Pancreas (tissue), 10 donors: Measurements from ENCODE around the gene MFSD12. TPM values are rescaled to one million over a fixed set of nuclear protein-coding genes. Genes with fewer than 3 reads are reported as not detected.

Source experiments
- ATAC-seq, 4 donors: fragments of 200-7000 bp; cut with Tn5 transposase; one replicate each; pipeline versions ENCODE4 v1.8.0 to v1.9.1; 2020; ENCODE audit warnings: mild to moderate bottlenecking in 4 of 4, moderate library complexity in 4 of 4
- DNase-seq, 6 donors: peaks; one replicate each; pipeline ENCODE4 v3.0.0-alpha.2; 2020
- FAIRE-seq: peaks from 2 replicates; lab custom pipeline; 2012; peaks lifted over from hg19 to GRCh38; lab: Jason Lieb, UNC
- H3K27ac ChIP-seq, 4 donors: fragments of 200-600 bp; sonication (generic); 1 replicate in 3 of 4; 2 replicates in 1 of 4; pipeline versions ENCODE4 v1.5.0 to v1.8.0; 2020
- H3K27me3 ChIP-seq, 4 donors: fragments of 200-600 bp; one replicate each; pipeline ENCODE4 v1.8.0; 2021
- H3K36me3 ChIP-seq, 3 donors: fragments of 200-600 bp; sonication (generic) in 1 of 3; one replicate each; pipeline versions ENCODE4 v1.5.0 to v1.8.0; 2020 to 2021
- H3K4me1 ChIP-seq, 3 donors: fragments of 200-600 bp; one replicate each; pipeline ENCODE4 v1.8.0; 2021
- H3K4me3 ChIP-seq, 4 donors: fragments of 200-600 bp; sonication (generic) in 2 of 4; one replicate each; pipeline versions ENCODE4 v1.5.0 to v1.8.0; 2020 to 2021
- H3K9me3 ChIP-seq, 4 donors: fragments of 200-600 bp; one replicate each; pipeline ENCODE4 v1.8.0; 2021
- WGBS, 2 donors: extraction: QIAGEN DNeasy Blood & Tissue Kit; methylation state at CpG; one replicate each; pipeline ENCODE4 v1.1.7; 2013; 5-methylcytosine and 5-hydroxymethylcytosine counted together
- intact Hi-C, 3 donors: fragments of 100-400 bp; cut with DNase I; formaldehyde crosslinking; loops; one replicate each; pipeline versions ENCODE4 v1.11.1 to v1.14.2; 2022
- polyA plus RNA-seq, 2 donors: library from polyadenylated mRNA; stranded (reverse); fragments of 200-250 nt; gene quantifications; one replicate each; pipeline ENCODE4 v1.2.3, GENCODE V29; 2013
- total RNA-seq, 6 donors: library from RNA; stranded (reverse); fragmentation: NEBNext Ultra II Directional in 4 of 6; extraction: Animal tissue kit (Norgen Biotek cat#: 25700) in 4 of 6; gene quantifications; one replicate each; pipeline versions ENCODE4 v1.2.1 to v1.2.4, GENCODE V29; 2021 to 2023
- TF ChIP-seq, protein P1 (sequence below), 4 donors: fragments of 200-600 bp; sonication (generic) in 3 of 4; IDR thresholded peaks; one replicate each; pipeline versions ENCODE4 v1.5.0 to v1.8.0; 2021; ENCODE audit warnings: antibody characterized with exemption in 4 of 4
- donor health status: healthy with polysubstance abuse.
- donor health status: DM: no; HTN: no; CAD: no; lungs with moderate emphysema.
- donor health status: DM: no; HTN: no; CAD: no.
- donor health status: control.
- donor health status: control.
- donor health status: Bipolar disorder and iron deficiency.
- donor health status: DM: yes; HTN: yes; CAD: no.
- donor health status: DM: no; HTN: no; CAD: no.
- donor health status: DM: no; HTN: no; CAD: no.
- donor health status: DM: yes; HTN: yes; CAD: no.

MFSD12 gene
- total and polyA plus RNA-seq, 8 donors: 24.8 to 53.8 (median 39.2) TPM

DNA sequence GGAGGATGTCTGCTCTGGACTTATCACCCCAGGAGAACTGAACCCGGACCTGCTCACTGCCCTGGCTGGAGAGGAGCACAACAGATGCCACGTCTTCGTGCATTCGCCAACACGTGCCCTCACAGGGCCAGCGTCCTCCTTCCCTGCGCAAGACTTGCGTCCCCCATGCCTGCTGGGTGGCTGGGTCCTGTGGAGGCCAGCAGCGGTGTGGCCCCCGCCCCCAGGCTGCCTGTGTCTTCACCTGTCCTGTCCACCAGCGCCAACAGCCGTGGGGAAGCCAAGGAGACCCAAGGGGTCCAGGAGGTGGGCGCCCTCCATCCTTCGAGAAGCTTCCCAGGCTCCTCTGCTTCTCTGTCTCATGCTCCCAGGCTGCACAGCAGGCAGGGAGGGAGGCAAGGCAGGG is 21.8 kb downstream of the MFSD12 start:
- Histone ChIP-seq H3K36me3 (peaks cover 0 to 50% (median 22%) of the 10 kb centered on the region in 3 donors), H3K27me3 (no peaks in the 10 kb centered on the region), H3K4me1 (no peaks in the 10 kb centered on the region), H3K4me3 (no peak overlapping the region), H3K27ac (no peak overlapping the region), H3K9me3 (no peaks in the 10 kb centered on the region)
- ATAC-seq (no peak), FAIRE-seq (no peak), DNase-seq (peak in 1 of 6 donors; percentile 34)
- 94 to 95% methylated on average over 14 of the region's 14 CpGs for WGBS, 2 donors
- TF ChIP-seq, protein P1, sequence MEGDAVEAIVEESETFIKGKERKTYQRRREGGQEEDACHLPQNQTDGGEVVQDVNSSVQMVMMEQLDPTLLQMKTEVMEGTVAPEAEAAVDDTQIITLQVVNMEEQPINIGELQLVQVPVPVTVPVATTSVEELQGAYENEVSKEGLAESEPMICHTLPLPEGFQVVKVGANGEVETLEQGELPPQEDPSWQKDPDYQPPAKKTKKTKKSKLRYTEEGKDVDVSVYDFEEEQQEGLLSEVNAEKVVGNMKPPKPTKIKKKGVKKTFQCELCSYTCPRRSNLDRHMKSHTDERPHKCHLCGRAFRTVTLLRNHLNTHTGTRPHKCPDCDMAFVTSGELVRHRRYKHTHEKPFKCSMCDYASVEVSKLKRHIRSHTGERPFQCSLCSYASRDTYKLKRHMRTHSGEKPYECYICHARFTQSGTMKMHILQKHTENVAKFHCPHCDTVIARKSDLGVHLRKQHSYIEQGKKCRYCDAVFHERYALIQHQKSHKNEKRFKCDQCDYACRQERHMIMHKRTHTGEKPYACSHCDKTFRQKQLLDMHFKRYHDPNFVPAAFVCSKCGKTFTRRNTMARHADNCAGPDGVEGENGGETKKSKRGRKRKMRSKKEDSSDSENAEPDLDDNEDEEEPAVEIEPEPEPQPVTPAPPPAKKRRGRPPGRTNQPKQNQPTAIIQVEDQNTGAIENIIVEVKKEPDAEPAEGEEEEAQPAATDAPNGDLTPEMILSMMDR (IDR thresholded peaks at IDR 0.05): no peak
- intact Hi-C loops: no loop called here

DNA sequence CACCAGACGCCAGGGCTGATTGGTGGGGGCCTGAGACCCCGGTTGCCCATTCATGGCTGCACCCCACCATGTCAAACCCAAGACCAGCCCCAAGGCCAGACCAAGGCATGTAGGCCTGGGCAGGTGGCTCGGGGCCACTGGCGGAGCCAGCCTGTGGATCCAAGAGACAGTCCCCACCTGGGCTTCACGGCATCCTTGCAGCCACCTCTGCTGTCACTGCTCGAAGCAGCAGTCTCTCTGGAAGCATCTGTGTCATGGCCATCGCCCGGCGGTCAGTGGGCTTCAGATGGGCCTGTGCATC is 22.2 kb downstream of the MFSD12 start:
- Histone ChIP-seq H3K36me3 (peaks cover 0 to 51% (median 22%) of the 10 kb centered on the region in 3 donors), H3K4me1 (no peaks in the 10 kb centered on the region), H3K27ac (no peak overlapping the region), H3K9me3 (no peaks in the 10 kb centered on the region), H3K27me3 (no peaks in the 10 kb centered on the region), H3K4me3 (no peak overlapping the region)
- 91 to 93% methylated on average over 9 of the region's 9 CpGs for WGBS, 2 donors
- no peak for ATAC-seq
- no peak for FAIRE-seq
- intact Hi-C loops: no loop called here
- TF ChIP-seq, protein P1 (IDR thresholded peaks at IDR 0.05): no peak
- peak in 1 of 6 donors; percentile 21 for DNase-seq

DNA sequence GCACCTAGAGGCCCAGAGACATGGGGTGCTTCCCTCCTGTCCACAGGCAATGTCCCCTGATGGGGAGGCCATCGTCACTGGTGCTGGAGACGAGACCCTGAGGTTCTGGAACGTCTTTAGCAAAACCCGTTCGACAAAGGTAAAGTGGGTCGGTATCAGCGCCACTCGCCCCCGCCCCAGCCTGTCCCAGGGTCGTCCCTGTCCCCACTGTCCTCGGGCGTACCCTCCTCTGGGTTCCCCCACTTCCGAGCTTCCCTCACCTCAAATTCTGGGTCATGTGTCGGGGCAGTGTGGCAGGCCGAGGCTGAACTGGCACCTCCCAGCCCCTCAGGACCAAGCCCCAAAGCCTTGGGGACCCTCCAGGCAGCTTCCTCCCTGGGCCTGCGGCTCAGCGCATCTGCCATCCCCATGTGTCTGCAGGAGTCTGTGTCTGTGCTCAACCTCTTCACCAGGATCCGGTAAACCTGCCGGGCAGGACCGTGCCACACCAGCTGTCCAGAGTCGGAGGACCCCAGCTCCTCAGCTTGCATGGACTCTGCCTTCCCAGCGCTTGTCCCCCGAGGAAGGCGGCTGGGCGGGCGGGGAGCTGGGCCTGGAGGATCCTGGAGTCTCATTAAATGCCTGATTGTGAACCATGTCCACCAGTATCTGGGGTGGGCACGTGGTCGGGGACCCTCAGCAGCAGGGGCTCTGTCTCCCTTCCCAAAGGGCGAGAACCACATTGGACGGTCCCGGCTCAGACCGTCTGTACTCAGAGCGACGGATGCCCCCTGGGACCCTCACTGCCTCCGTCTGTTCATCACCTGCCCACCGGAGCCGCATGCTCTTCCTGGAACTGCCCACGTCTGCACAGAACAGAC is 22.8 kb downstream of the MFSD12 start:
- H3K27me3 ChIP-seq: no peaks in the 10 kb centered on the region
- no peak overlapping the region for H3K27ac ChIP-seq
- 92% methylated on average over 38 of the region's 38 CpGs for WGBS, 2 donors
- intact Hi-C loops: no loop called here
- ATAC-seq: no peak
- H3K4me3 ChIP-seq: no peak overlapping the region
- TF ChIP-seq, protein P1 (IDR thresholded peaks at IDR 0.05): no peak
- peak in 1 of 6 donors; percentile 60 for DNase-seq
- peaks cover 0 to 51% (median 22%) of the 10 kb centered on the region in 3 donors for H3K36me3 ChIP-seq
- FAIRE-seq: no peak
- no peaks in the 10 kb centered on the region for H3K9me3 ChIP-seq
- no peaks in the 10 kb centered on the region for H3K4me1 ChIP-seq

DNA sequence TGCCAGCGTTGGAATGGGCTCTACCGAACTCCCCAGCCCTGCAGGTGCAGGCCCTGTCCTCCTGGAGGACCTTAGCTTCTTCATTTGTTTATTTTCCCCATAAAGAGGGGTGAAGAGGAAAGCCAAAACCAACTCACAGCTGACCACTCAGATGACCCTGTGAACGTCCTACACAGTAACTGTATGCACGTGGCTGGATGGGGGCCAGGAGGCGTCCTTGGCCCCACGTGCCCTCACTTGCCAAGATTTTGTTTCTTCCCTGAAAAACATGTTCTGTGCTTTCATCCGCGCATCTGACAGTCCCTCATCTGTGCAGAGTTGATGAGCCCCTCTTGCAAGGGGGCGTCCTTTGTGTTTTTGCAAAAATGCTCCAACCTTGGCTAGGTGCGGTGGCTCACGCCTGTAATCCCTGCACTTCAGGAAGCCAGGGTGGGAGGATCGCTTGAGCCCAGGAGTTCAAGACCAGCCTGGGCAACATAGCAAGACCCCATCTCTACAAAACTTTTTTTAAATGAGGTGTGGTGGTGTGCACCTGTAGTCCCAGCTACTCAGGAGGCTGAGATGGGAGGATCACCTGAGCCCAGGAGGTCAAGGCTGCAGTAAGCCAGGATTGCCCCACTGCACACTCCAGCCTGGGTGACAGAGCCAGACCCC is 23.7 kb downstream of the MFSD12 start:
- ATAC-seq (no peak), FAIRE-seq (no peak), DNase-seq (peak in 1 of 6 donors; percentile 18)
- Histone ChIP-seq H3K27me3 (no peaks in the 10 kb centered on the region), H3K4me1 (no peaks in the 10 kb centered on the region), H3K9me3 (no peaks in the 10 kb centered on the region), H3K36me3 (peaks cover 0 to 51% (median 22%) of the 10 kb centered on the region in 3 donors), H3K4me3 (no peak overlapping the region), H3K27ac (no peak overlapping the region)
- 79 to 81% methylated on average over 12 of the region's 12 CpGs for WGBS, 2 donors
- TF ChIP-seq, protein P1 (IDR thresholded peaks at IDR 0.05): no peak
- intact Hi-C loops: no loop called here
